OCI-LY7 (cell line): ENCODE data around the gene ECSIT.

ENCODE experiments used
- CTCF ChIP-seq: fragments of 200-600 bp; sonication (generic); conservative IDR thresholded peaks from 2 replicates; pipeline ENCODE4 v1.5.1; 2014; ENCODE audit warnings: mild to moderate bottlenecking, antibody characterized with exemption, low read length, moderate library complexity, mixed read lengths
- EZH2phosphoT487 ChIP-seq: fragments of 200-600 bp; sonication (generic); IDR thresholded peaks from 2 replicates; pipeline ENCODE4 v1.6.1; 2018; ENCODE audit warnings: low read depth, borderline replicate concordance, mild to moderate bottlenecking, mixed run types, antibody characterized with exemption, low read length, moderate library complexity, mixed read lengths

DNA sequence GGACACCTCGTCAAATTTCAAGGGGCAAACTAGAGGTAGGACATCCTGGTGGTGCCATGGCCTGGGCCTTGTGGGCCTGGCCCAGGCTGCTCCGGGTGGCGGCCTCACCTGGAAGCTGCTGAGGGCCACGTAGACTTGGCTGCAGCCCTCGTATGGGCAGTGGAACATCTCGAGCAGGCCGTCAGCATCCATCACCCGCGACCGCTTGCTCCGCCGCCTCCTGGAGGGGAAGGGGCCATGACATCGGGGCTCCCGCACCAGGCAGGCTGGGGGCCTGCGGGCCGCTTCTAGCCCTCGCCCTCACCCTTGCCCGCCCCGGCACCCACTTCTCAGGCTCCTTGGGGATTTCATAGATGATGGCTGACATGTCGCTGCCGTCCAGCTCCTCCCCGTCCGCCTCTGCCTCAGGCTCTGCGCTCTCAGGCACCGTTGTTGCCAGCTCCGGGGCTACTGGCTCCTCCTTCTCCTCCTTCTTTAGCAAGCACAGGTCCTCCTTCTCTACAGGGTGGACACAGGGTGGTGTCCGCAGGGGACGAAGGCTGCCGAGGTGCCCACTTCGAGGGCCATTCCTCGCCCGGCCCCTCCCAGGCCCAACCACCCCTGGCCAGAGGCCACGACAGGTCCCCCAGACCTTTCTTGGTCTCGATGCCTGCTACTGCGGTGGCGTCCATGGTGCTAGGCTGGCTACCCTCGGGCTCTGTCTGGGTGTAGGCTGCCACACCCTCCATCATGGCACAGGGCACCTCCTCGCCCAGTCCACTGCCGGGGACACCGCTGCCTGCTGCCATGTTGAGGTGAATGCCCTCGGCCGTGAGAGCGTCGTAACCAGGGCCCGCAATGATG lies 42.1 kb downstream of the ECSIT start:
- no peak for TF ChIP-seq CTCF
- TF ChIP-seq EZH2phosphoT487 = no peak
